Activated CD4-positive, alpha-beta T cell treated with anti-CD3 and anti-CD28 coated beads, Interleukin-2, amount 10 ng/mL, durations not matched to agents 7 days and 5 days (primary cell): Measurements from ENCODE around the gene TRDMT1. TPM values are rescaled to one million over a fixed set of nuclear protein-coding genes. Genes with fewer than 3 reads are reported as not detected.

ENCODE experiments used
- CTCF ChIA-PET: fragments of 350-600 bp; sonication (Branson Sonifier 250); formaldehyde crosslinking; loops from one replicate; lab custom pipeline; 2021; ENCODE audit warnings: antibody characterized with exemption; lab: Charles Lee
- POLR2A ChIA-PET: fragments of 350-600 bp; sonication (Branson Sonifier 250); formaldehyde crosslinking; loops from one replicate; lab custom pipeline; 2021; ENCODE audit warnings: antibody characterized with exemption; lab: Charles Lee
- DNase-seq: peaks from one replicate; pipeline ENCODE4 v3.0.0-alpha.2; 2020
- H3K27ac Mint-ChIP-seq: one replicate; pipeline ENCODE4 v1.8.0; 2021; ENCODE audit warnings: mild to moderate bottlenecking, moderate library complexity, mixed read lengths
- H3K27me3 Mint-ChIP-seq: one replicate; pipeline ENCODE4 v1.8.0; 2021; ENCODE audit warnings: mixed read lengths
- H3K36me3 Mint-ChIP-seq: one replicate; pipeline ENCODE4 v1.8.0; 2021; ENCODE audit warnings: low read depth, mixed read lengths
- H3K4me1 Mint-ChIP-seq: one replicate; pipeline ENCODE4 v1.8.0; 2021; ENCODE audit warnings: mixed read lengths
- H3K4me3 Mint-ChIP-seq: one replicate; pipeline ENCODE4 v1.8.0; 2021; ENCODE audit warnings: mild to moderate bottlenecking, moderate library complexity, mixed read lengths
- H3K9me3 Mint-ChIP-seq: one replicate; pipeline ENCODE4 v1.8.0; 2021; ENCODE audit warnings: mixed read lengths
- total RNA-seq, 2 experiments: library from RNA; stranded (reverse); gene quantifications; one replicate each; pipeline ENCODE4 v1.2.3, GENCODE V29; 2021

The TRDMT1 gene
- total RNA-seq, 2 experiments from 2014 or later, result 14.1 to 17.2 TPM

GRCh38 chr10:17153321-17153720, 48.2 kb downstream of the TRDMT1 start:
- H3K4me3 Mint-ChIP-seq, result no peak overlapping the region
- DNase-seq, result no peak
- CTCF ChIA-PET, result no interaction called here
- H3K36me3 Mint-ChIP-seq, result peaks cover 10% of the 10 kb centered on the region
- no peaks in the 10 kb centered on the region for H3K9me3 Mint-ChIP-seq
- no peak overlapping the region for H3K27ac Mint-ChIP-seq
- H3K4me1 Mint-ChIP-seq, result no peaks in the 10 kb centered on the region
- H3K27me3 Mint-ChIP-seq, result no peaks in the 10 kb centered on the region
- POLR2A ChIA-PET, result no interaction called here

GRCh38 chr10:17151716-17152115, 49.8 kb downstream of the TRDMT1 start:
- Mint-ChIP-seq H3K4me3 (no peak overlapping the region), H3K9me3 (no peaks in the 10 kb centered on the region), H3K36me3 (peaks cover 13% of the 10 kb centered on the region), H3K4me1 (no peaks in the 10 kb centered on the region), H3K27me3 (no peaks in the 10 kb centered on the region), H3K27ac (no peak overlapping the region)
- CTCF ChIA-PET, result interaction anchor here (1.1 kb wide), 1 partner anchor 19 kb away, joined by 3 read pairs; no protein-coding TSS in a partner anchor
- no peak for DNase-seq
- POLR2A ChIA-PET, result no interaction called here

- Mint-ChIP-seq H3K4me1 (peaks cover 25% of the 10 kb centered on the region), H3K27me3 (no peaks in the 10 kb centered on the region), H3K4me3 (no peak overlapping the region), H3K9me3 (peaks cover 3% of the 10 kb centered on the region), H3K36me3 (peaks cover 19% of the 10 kb centered on the region), H3K27ac (no peak overlapping the region)
- ChIA-PET CTCF (no interaction called here), POLR2A (no interaction called here)
- DNase-seq, result no peak
Observed at GRCh38 chr10:17147884-17148489, 53.5 kb downstream of the TRDMT1 start.

DNA sequence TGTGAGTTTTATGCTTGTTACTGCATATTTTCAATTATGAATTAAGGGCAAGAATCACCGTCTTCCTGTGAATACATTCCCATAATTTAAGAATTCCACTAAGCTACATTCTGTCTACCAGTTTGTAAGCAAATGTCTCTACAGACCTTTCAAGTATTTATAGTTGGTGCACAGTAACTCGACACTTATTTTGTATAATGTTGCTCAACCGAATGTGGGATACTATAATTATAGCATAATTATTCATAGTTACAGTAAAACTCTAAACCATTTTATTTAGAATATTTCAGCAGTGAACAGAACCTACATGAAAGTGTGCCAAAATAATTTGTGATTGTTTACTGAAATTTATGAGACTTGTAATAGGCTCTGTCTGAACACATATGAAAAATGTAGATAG, 54.6 kb downstream of the TRDMT1 start:
- H3K4me1 Mint-ChIP-seq, result peaks cover 27% of the 10 kb centered on the region
- H3K27me3 Mint-ChIP-seq, result no peaks in the 10 kb centered on the region
- POLR2A ChIA-PET, result no interaction called here
- no peak for DNase-seq
- H3K9me3 Mint-ChIP-seq, result peaks cover 3% of the 10 kb centered on the region
- peaks cover 14% of the 10 kb centered on the region for H3K36me3 Mint-ChIP-seq
- CTCF ChIA-PET, result interaction anchor here (1.3 kb wide), 1 partner anchor 151 kb away, joined by 3 read pairs; no protein-coding TSS in a partner anchor
- H3K4me3 Mint-ChIP-seq, result no peak overlapping the region
- no peak overlapping the region for H3K27ac Mint-ChIP-seq

DNA sequence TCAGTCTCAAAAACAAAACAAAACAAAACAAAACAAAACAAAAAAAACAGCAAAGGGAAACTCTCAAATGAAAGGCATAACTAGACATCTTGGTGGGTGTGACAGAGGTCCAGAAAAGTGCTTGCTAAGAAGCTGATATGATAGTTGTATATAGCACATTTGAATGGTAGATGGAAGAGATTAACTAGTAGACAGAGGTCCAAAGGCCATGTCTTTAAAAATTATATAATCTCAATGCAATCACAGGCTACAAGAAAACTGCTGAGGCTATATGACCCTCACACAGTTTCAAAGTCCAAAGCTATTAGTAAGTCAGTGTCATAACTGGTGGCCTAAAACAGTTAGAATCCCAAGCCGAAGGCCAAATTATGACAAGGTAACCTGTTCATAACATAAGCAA, 56.2 kb downstream of the TRDMT1 start:
- H3K9me3 Mint-ChIP-seq, result peaks cover 11% of the 10 kb centered on the region
- CTCF ChIA-PET, result interaction anchor here (0.9 kb wide), 1 partner anchor 85 kb away, joined by 3 read pairs; no protein-coding TSS in a partner anchor
- POLR2A ChIA-PET, result no interaction called here
- H3K4me1 Mint-ChIP-seq, result peaks cover 32% of the 10 kb centered on the region
- peak overlapping the region; percentile 83 for H3K27ac Mint-ChIP-seq
- no peaks in the 10 kb centered on the region for H3K27me3 Mint-ChIP-seq
- peaks cover 15% of the 10 kb centered on the region for H3K36me3 Mint-ChIP-seq
- H3K4me3 Mint-ChIP-seq, result peak overlapping the region; percentile 16
- no peak for DNase-seq

DNA sequence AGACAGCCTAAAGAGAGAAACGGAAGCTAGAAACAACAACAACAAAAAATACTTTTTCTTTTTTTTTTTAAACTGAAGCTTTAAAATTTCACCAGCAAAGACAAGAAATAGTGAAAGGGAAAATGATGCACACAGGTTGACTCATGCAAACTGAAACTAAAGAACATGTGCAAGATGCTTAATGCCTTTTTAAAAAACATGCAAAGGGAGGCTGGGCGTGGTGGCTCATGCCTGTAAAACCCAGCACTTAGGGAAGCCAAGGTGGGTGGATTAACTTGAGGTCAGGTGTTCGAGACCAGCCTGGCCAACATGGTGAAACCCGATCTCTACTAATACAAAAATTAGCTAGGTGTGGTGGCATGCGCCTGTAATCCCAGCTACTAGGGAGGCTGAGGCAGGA, 56.7 kb downstream of the TRDMT1 start:
- ChIA-PET POLR2A (no interaction called here), CTCF (interaction anchor here (0.9 kb wide), 1 partner anchor 85 kb away, joined by 3 read pairs; no protein-coding TSS in a partner anchor)
- Mint-ChIP-seq H3K36me3 (peaks cover 15% of the 10 kb centered on the region), H3K27ac (peak overlapping the region; percentile 83), H3K27me3 (no peaks in the 10 kb centered on the region), H3K4me3 (peak overlapping the region; percentile 16), H3K4me1 (peaks cover 32% of the 10 kb centered on the region), H3K9me3 (peaks cover 11% of the 10 kb centered on the region)
- peak; percentile 57 for DNase-seq

DNA sequence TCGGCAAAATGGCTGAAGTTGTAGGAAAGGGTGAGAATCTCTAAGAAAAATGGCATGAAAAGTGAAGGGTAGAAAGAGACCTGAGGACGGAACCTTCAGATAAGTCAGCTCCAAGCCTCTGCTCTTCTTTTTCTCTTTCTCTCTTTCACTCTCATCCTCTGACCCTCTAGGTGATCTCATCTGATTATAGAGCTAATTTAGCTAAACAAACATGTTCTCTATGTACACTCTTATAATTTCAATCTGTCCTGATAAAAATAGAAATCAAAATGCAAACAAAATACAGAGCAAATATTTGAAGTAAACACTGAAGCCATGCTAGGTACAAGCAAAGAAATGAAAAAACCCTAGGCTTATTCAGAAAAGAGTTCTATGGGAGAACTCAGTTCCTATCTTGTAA, 57.4 kb downstream of the TRDMT1 start:
- ChIA-PET CTCF (interaction anchor here (0.9 kb wide), 1 partner anchor 86 kb away, joined by 3 read pairs; no protein-coding TSS in a partner anchor), POLR2A (interaction anchor here (0.7 kb wide), 1 partner anchor 585 kb away, joined by 3 read pairs; no protein-coding TSS in a partner anchor)
- Mint-ChIP-seq H3K4me1 (peaks cover 32% of the 10 kb centered on the region), H3K27me3 (no peaks in the 10 kb centered on the region), H3K36me3 (peaks cover 15% of the 10 kb centered on the region), H3K9me3 (peaks cover 11% of the 10 kb centered on the region), H3K27ac (no peak overlapping the region), H3K4me3 (no peak overlapping the region)
- DNase-seq, result no peak

DNA sequence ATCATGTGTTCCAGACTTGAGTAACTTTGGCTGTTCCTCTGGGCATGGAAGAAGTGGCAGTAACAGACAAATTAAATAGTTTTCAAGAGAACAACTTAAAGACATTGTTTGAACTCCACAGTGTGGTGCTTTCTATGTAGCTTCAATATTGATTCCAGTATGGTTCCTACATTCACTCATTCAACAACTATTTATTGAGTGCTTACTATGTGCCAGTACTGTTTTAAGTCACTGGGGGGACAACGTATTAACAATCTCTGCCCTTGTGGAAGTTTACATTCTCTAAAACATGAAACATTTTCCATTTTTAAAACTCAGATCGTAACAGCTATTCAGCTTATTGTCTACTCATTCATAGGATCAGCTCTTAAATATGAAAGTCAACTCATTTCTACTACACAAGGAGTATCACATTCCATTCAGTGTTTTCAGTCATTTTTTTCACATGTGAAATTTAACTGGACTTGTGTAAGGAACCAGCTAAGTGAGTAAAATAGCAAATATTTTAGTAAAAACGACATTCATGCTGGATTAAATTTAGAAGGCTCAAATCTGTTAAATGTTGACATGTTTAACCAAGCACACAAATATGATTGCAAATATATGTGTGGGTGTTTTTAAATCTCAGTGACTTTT, 58.3 kb downstream of the TRDMT1 start:
- H3K36me3 Mint-ChIP-seq, result peaks cover 15% of the 10 kb centered on the region
- ChIA-PET CTCF (no interaction called here), POLR2A (no interaction called here)
- H3K9me3 Mint-ChIP-seq, result peaks cover 11% of the 10 kb centered on the region
- H3K27me3 Mint-ChIP-seq, result no peaks in the 10 kb centered on the region
- no peak overlapping the region for H3K4me3 Mint-ChIP-seq
- DNase-seq, result no peak
- H3K4me1 Mint-ChIP-seq, result peaks cover 32% of the 10 kb centered on the region
- no peak overlapping the region for H3K27ac Mint-ChIP-seq

- Mint-ChIP-seq H3K27ac (peak overlapping the region; percentile 34), H3K36me3 (peaks cover 12% of the 10 kb centered on the region), H3K27me3 (no peaks in the 10 kb centered on the region), H3K4me3 (no peak overlapping the region), H3K9me3 (peaks cover 11% of the 10 kb centered on the region), H3K4me1 (peaks cover 33% of the 10 kb centered on the region)
- CTCF ChIA-PET, result no interaction called here
- POLR2A ChIA-PET, result interaction anchor here (0.5 kb wide), 1 partner anchor 9 kb away, joined by 5 read pairs; no protein-coding TSS in a partner anchor
- DNase-seq, result no peak
Observed at GRCh38 chr10:17141504-17142229, 59.8 kb downstream of the TRDMT1 start.

GRCh38 chr10:17140386-17140761, 61.1 kb downstream of the TRDMT1 start:
- H3K9me3 Mint-ChIP-seq, result peaks cover 11% of the 10 kb centered on the region
- H3K27ac Mint-ChIP-seq, result no peak overlapping the region
- no peak overlapping the region for H3K4me3 Mint-ChIP-seq
- H3K36me3 Mint-ChIP-seq, result peaks cover 9% of the 10 kb centered on the region
- ChIA-PET POLR2A (interaction anchor here (0.6 kb wide), 1 partner anchor 132 kb away, joined by 4 read pairs; no protein-coding TSS in a partner anchor), CTCF (interaction anchor here (0.9 kb wide), 1 partner anchor 9 kb away, joined by 3 read pairs; no protein-coding TSS in a partner anchor)
- peaks cover 25% of the 10 kb centered on the region for H3K4me1 Mint-ChIP-seq
- H3K27me3 Mint-ChIP-seq, result no peaks in the 10 kb centered on the region
- no peak for DNase-seq

GRCh38 chr10:17138460-17139042, 62.9 kb downstream of the TRDMT1 start:
- H3K4me3 Mint-ChIP-seq, result no peak overlapping the region
- peaks cover 4% of the 10 kb centered on the region for H3K36me3 Mint-ChIP-seq
- no peak for DNase-seq
- H3K27me3 Mint-ChIP-seq, result no peaks in the 10 kb centered on the region
- no peak overlapping the region for H3K27ac Mint-ChIP-seq
- POLR2A ChIA-PET, result no interaction called here
- peaks cover 10% of the 10 kb centered on the region for H3K4me1 Mint-ChIP-seq
- CTCF ChIA-PET, result no interaction called here
- peaks cover 11% of the 10 kb centered on the region for H3K9me3 Mint-ChIP-seq

DNA sequence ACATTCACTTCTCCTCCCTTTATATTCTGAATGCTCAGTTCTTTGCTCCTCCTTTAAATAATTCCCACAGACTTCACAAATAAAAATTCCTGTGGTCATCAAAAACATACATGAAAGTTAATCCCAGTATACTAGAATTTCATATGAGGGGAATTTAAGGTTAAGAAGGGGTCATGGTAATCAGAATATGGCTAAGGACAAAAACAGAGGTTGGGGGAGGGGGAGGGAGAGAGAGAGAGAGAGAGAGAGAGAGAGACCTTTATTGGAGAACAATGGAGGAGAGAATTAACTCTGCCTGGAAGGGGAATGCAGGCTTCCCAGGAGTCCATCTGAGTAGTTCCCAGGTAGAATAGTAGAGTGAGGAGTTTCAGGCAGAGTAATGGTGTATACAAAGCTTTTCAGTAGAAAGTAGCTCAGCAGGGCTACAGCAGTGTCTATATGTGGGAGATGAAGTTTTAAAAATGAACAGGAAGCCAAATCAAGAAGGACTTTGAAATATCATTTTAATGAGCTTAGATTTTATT, 66.7 kb downstream of the TRDMT1 start:
- Mint-ChIP-seq H3K4me3 (no peak overlapping the region), H3K27ac (no peak overlapping the region), H3K36me3 (no peaks in the 10 kb centered on the region), H3K9me3 (no peaks in the 10 kb centered on the region), H3K4me1 (peaks cover 3% of the 10 kb centered on the region), H3K27me3 (no peaks in the 10 kb centered on the region)
- CTCF ChIA-PET, result no interaction called here
- POLR2A ChIA-PET, result no interaction called here
- DNase-seq, result no peak
